Neural progenitor cell (in vitro differentiated cells): Measurements from ENCODE around the gene DNAJB2. TPM values are rescaled to one million over a fixed set of nuclear protein-coding genes. Genes with fewer than 3 reads are reported as not detected.

Experiments
- DNase-seq: peaks from one replicate; pipeline ENCODE4 v3.0.0-alpha.2; 2016; ENCODE audit warnings: low spot score
- H2AFZ ChIP-seq: fragments of 200-600 bp; sonication (generic); replicated peaks from 2 replicates; pipeline ENCODE4 v1.6.1; 2016; ENCODE audit warnings: antibody characterized with exemption
- H3F3A ChIP-seq: fragments of 200-600 bp; sonication (generic); 2 replicates; pipeline ENCODE4 v1.6.1; 2016; ENCODE audit warnings: antibody characterized with exemption, low read depth
- H3K27ac ChIP-seq: fragments of 200-600 bp; sonication (generic); 2 replicates; pipeline ENCODE4 v1.5.1; 2016; ENCODE audit warnings: mild to moderate bottlenecking
- H3K27me3 ChIP-seq: fragments of 200-600 bp; sonication (generic); 2 replicates; pipeline ENCODE4 v1.6.1; 2016; ENCODE audit warnings: mild to moderate bottlenecking, moderate library complexity
- H3K36me3 ChIP-seq: fragments of 200-600 bp; sonication (generic); 2 replicates; pipeline ENCODE4 v1.5.1; 2016
- H3K4me1 ChIP-seq: fragments of 200-600 bp; sonication (generic); 2 replicates; pipeline ENCODE4 v1.6.1; 2016; ENCODE audit warnings: mixed run types
- H3K4me2 ChIP-seq: fragments of 200-600 bp; sonication (generic); 2 replicates; pipeline ENCODE4 v1.6.1; 2016
- H3K4me3 ChIP-seq: fragments of 200-600 bp; sonication (generic); 2 replicates; pipeline ENCODE4 v1.5.1; 2016
- H3K79me2 ChIP-seq: fragments of 200-600 bp; sonication (generic); 2 replicates; pipeline ENCODE4 v1.6.1; 2016; ENCODE audit warnings: low read depth
- H3K9ac ChIP-seq: fragments of 200-600 bp; sonication (generic); 2 replicates; pipeline ENCODE4 v1.6.1; 2016
- H3K9me3 ChIP-seq: fragments of 200-600 bp; sonication (generic); 2 replicates; pipeline ENCODE4 v1.5.1; 2016; ENCODE audit warnings: low read depth
- H4K20me1 ChIP-seq: fragments of 200-600 bp; sonication (generic); 2 replicates; pipeline ENCODE4 v1.6.1; 2016; ENCODE audit warnings: low read depth
- H3K27ac Mint-ChIP-seq: 3 replicates; pipeline ENCODE4 v1.8.0; 2021; ENCODE audit warnings: mixed read lengths
- H3K27me3 Mint-ChIP-seq: 2 replicates; pipeline ENCODE4 v1.8.0; 2022; ENCODE audit warnings: low read depth, mild to moderate bottlenecking, inconsistent platforms, moderate library complexity, mixed read lengths; ENCODE audit not compliant: insufficient read depth
- H3K36me3 Mint-ChIP-seq: 3 replicates; pipeline ENCODE4 v1.8.0; 2021; ENCODE audit warnings: mixed read lengths
- H3K4me1 Mint-ChIP-seq: 3 replicates; pipeline ENCODE4 v1.8.0; 2021; ENCODE audit warnings: mixed read lengths
- H3K4me3 Mint-ChIP-seq: 3 replicates; pipeline ENCODE4 v1.8.0; 2021; ENCODE audit warnings: mild to moderate bottlenecking, moderate library complexity, mixed read lengths
- H3K9me3 Mint-ChIP-seq: 3 replicates; pipeline ENCODE4 v1.8.0; 2020; ENCODE audit warnings: mixed read lengths
- CTCF ChIP-seq: fragments of 200-600 bp; sonication (generic); IDR thresholded peaks from 2 replicates; pipeline ENCODE4 v1.5.1; 2017; ENCODE audit warnings: antibody characterized with exemption, mild to moderate bottlenecking
- EZH2 ChIP-seq: fragments of 200-600 bp; sonication (generic); IDR thresholded peaks from 2 replicates; pipeline ENCODE4 v1.6.1; 2017; ENCODE audit warnings: antibody characterized with exemption, mild to moderate bottlenecking, moderate library complexity
- EZH2phosphoT487 ChIP-seq: fragments of 200-600 bp; sonication (generic); IDR thresholded peaks from 2 replicates; pipeline ENCODE4 v1.6.1; 2017; ENCODE audit warnings: antibody characterized with exemption
- total RNA-seq: library from RNA; depleted of rRNA; stranded (reverse); fragments of >200 nt; gene quantifications from 2 replicates; pipeline ENCODE4 v1.2.3, GENCODE V29; 2015; ENCODE audit warnings: low replicate concordance

Gene DNAJB2
- total RNA-seq, 1 donor from 2014 or later = 35.0 TPM

GRCh38 chr2:219292616-219293015, 13.4 kb downstream of the DNAJB2 start:
- no peak overlapping the region for H3K9ac ChIP-seq
- H3K4me3 Mint-ChIP-seq = no peak overlapping the region
- no peak overlapping the region for H3K4me2 ChIP-seq
- H3K36me3 ChIP-seq = no peaks in the 10 kb centered on the region
- H4K20me1 ChIP-seq = no peaks in the 10 kb centered on the region
- no peaks in the 10 kb centered on the region for H3F3A ChIP-seq
- H3K27me3 Mint-ChIP-seq = peaks cover 10% of the 10 kb centered on the region
- H3K4me1 Mint-ChIP-seq = peaks cover 15% of the 10 kb centered on the region
- H3K27me3 ChIP-seq = peaks cover 34% of the 10 kb centered on the region
- TF ChIP-seq CTCF = no peak
- TF ChIP-seq EZH2 = no peak
- TF ChIP-seq EZH2phosphoT487 = no peak
- no peaks in the 10 kb centered on the region for H3K9me3 Mint-ChIP-seq
- no peak overlapping the region for H2AFZ ChIP-seq
- no peak overlapping the region for H3K4me3 ChIP-seq
- H3K36me3 Mint-ChIP-seq = no peaks in the 10 kb centered on the region
- H3K79me2 ChIP-seq = no peaks in the 10 kb centered on the region
- H3K9me3 ChIP-seq = no peaks in the 10 kb centered on the region
- H3K4me1 ChIP-seq = peaks cover 4% of the 10 kb centered on the region
- H3K27ac ChIP-seq = no peak overlapping the region
- H3K27ac Mint-ChIP-seq = no peak overlapping the region
- no peak for DNase-seq

GRCh38 chr2:219293736-219294231, 14.6 kb downstream of the DNAJB2 start:
- no peaks in the 10 kb centered on the region for H3F3A ChIP-seq
- H3K4me3 ChIP-seq = peak overlapping the region; percentile 77
- Mint-ChIP-seq H3K36me3 (no peaks in the 10 kb centered on the region), H3K9me3 (no peaks in the 10 kb centered on the region), H3K4me1 (peaks cover 19% of the 10 kb centered on the region), H3K27ac (peak overlapping the region; percentile 16), H3K4me3 (peak overlapping the region; percentile 77), H3K27me3 (peaks cover 11% of the 10 kb centered on the region)
- no peaks in the 10 kb centered on the region for H3K36me3 ChIP-seq
- H3K27ac ChIP-seq = no peak overlapping the region
- no peaks in the 10 kb centered on the region for H4K20me1 ChIP-seq
- DNase-seq = no peak
- H3K4me2 ChIP-seq = peak overlapping the region; percentile 79
- H3K79me2 ChIP-seq = no peaks in the 10 kb centered on the region
- peaks cover 34% of the 10 kb centered on the region for H3K27me3 ChIP-seq
- peak overlapping the region; percentile 80 for H2AFZ ChIP-seq
- TF ChIP-seq EZH2 (no peak), EZH2phosphoT487 (no peak), CTCF (no peak)
- H3K9ac ChIP-seq = no peak overlapping the region
- no peaks in the 10 kb centered on the region for H3K9me3 ChIP-seq
- peaks cover 4% of the 10 kb centered on the region for H3K4me1 ChIP-seq

GRCh38 chr2:219294356-219295351, 15.5 kb downstream of the DNAJB2 start:
- Histone ChIP-seq H3K27me3 (peaks cover 38% of the 10 kb centered on the region), H3K9me3 (no peaks in the 10 kb centered on the region), H3K4me2 (peak overlapping the region; percentile 79), H3K9ac (no peak overlapping the region), H4K20me1 (no peaks in the 10 kb centered on the region), H2AFZ (peak overlapping the region; percentile 80), H3K27ac (no peak overlapping the region), H3K4me1 (peaks cover 13% of the 10 kb centered on the region), H3K4me3 (peak overlapping the region; percentile 77), H3F3A (no peaks in the 10 kb centered on the region), H3K36me3 (no peaks in the 10 kb centered on the region), H3K79me2 (no peaks in the 10 kb centered on the region)
- peaks cover 26% of the 10 kb centered on the region for H3K4me1 Mint-ChIP-seq
- H3K4me3 Mint-ChIP-seq = peak overlapping the region; percentile 79
- TF ChIP-seq EZH2 = no peak
- TF ChIP-seq CTCF = peak; percentile 82
- H3K27ac Mint-ChIP-seq = peak overlapping the region; percentile 15
- peaks cover 7% of the 10 kb centered on the region for H3K27me3 Mint-ChIP-seq
- H3K9me3 Mint-ChIP-seq = no peaks in the 10 kb centered on the region
- peak; percentile 93 for DNase-seq
- H3K36me3 Mint-ChIP-seq = no peaks in the 10 kb centered on the region
